Limb (tissue), 2 donors: ENCODE results near the gene PHLDB1.
A peak's percentile ranks its signal among the peaks of the same experiment; 100 is the strongest.
"Not testable (repeated sequence)": the region's sequence is repeated elsewhere in the genome, so short reads cannot be mapped to it uniquely, and the experiment has no call there.

Experiments
- DNase-seq, 2 donors: peaks; one replicate each; pipeline ENCODE4 v3.0.0-alpha.2; 2016; ENCODE audit errors: extremely low spot score in 2 of 2

PHLDB1 gene

GRCh38 chr11:118605116-118605867 lies 2.1 kb upstream of the PHLDB1 start:
- peak; percentile 80 to 95 for DNase-seq

DNA sequence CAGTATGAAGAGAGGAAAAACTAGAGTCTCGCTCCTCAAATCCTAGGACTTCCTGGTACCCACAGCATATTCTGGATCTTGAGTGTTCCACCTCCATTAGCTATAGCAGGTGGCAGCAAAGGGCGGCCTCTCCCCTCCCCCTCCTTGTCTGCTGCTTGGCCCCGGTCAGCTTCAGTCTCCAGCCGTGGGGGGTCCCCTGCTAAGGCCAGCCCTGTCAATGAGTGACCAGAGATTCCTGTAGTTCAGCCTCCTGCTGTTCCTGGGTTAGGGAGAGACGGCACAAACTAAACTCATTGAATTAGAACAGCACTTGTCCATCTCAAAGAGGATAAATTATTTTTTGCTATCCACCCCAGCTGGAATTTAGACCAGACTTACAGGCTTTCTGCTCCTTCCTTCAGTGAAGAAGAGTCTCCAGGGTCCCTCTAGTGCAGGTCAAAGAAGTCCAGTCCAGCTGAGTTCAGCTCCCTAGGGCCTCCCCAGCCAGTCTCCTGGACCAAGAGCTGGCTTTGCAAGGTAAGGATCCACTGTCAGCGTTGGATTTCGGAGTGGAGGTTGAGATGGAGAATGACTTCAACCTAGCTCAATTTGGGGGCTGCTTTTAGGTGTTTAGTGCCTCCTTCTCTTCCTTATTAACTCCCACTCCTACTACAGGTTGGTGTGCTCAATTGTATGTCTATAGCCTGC lies 1.1 kb upstream of the PHLDB1 start:
- DNase-seq, result no peak

GRCh38 chr11:118606844-118607228 lies 579 bp upstream of the PHLDB1 start:
- no peak for DNase-seq

DNA sequence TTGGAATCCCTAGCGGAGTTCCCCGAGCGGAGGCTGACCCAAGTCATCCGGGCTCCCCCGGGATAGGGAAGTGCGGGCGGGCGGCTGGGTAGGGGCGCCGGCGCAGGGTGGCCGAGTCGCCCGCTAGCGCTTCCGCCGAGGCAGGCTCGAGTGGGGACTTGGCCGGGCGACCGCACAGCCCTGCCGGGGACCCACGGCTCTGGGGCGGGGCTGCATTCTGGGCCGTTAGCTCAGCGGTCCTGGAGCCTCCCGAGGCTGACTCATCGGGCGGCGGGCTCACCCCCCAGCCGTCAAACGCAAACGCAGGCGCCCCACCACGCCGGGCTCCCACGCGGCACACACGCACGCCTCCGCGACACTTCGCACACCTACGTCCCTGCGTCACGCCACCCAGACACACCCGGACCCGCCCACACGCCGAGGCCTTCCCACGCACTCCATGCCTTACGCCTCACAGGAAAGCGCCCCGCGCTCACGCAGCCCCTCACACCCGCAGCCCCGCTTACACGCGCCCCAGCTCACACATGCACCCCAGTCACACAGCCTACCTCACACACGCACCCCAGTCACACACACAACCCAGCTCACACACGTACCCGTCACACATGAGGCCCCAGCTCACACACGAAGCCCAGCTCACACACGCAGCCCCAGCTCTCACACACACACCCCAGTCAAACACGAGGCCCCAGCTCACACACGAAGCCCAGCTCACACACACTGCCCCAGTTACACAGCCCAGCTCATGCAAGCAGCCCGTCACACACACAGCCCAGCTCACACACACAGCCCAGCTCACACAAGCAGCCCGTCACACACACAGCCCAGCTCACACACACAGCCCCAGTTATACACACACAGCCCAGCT lies 1.2 kb downstream of the PHLDB1 start:
- DNase-seq, result peak; percentile 10 to 75

GRCh38 chr11:118609380-118610224 lies 2.2 kb downstream of the PHLDB1 start:
- DNase-seq, result peak in 1 of 2 donors; percentile 76

DNA sequence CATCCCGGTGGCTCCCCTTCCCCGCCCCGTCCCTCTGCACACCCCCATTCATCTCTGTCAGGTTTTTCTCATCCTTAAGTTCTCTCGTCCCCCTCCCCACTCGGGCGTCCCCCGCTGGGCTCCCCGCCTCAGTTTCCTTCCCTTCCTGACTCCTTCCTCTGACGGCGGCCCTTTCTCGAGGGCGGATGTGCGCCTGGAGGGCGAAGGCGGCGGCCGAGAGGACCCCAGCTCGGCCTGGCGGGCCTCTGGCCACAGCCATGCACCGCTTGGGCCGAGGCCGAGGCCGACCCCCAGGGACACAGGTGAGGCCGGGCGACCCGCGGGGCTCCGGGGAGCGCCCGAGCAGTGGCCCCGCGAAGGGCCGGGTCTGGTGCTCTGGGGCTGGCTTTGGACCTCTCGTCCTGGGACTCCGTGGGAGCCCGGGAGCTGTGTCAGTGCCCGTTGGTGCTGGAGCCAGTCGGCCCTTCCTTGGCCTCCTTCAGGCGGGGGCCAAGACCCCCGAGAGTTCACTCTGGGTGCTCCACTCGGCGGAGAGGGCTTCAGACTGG lies 2.9 kb downstream of the PHLDB1 start:
- DNase-seq, result no peak

GRCh38 chr11:118610773-118611432 lies 3.5 kb downstream of the PHLDB1 start:
- peak; percentile 51 to 88 for DNase-seq

GRCh38 chr11:118611433-118611795 lies 4.0 kb downstream of the PHLDB1 start:
- not testable (repeated sequence) for DNase-seq

DNA sequence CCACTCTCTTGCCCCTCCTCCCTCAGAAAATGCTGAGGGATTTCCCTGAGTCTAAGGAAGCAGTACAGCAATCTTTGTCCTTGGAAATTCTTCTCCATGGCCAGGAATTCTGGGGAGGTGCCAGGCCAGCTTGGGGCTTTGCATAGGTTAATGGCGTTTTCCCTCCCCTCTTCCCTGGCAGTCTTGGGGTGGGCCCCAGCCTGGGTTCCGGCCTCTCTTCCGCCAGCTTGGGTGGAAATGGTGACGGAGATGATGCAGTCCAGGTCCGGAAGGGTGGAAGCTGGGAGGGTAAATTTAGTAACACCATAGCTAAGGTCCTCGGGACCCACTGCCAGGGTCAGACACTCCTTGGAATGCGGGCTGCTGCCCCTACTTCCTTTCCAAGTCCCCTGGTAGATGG lies 5.0 kb downstream of the PHLDB1 start:
- peak; percentile 19 to 54 for DNase-seq

DNA sequence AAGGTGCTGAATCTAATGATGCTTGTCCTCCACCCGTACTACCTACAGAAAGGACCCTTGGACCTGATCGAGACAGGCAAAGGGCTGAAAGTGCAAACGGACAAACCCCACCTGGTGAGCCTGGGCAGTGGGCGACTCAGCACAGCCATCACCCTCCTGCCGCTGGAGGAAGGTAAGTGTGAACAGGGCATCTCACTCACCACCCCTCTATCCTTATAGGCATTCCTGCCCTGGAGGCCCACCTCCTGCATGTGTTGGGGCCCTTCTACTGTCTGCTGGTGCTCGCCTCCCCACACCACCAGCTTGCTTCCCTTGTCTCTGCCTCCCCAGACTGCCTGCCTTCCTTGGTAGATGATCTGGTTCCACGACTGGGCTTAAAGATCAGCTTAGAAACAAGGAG lies 7.1 kb downstream of the PHLDB1 start:
- DNase-seq, result no peak

DNA sequence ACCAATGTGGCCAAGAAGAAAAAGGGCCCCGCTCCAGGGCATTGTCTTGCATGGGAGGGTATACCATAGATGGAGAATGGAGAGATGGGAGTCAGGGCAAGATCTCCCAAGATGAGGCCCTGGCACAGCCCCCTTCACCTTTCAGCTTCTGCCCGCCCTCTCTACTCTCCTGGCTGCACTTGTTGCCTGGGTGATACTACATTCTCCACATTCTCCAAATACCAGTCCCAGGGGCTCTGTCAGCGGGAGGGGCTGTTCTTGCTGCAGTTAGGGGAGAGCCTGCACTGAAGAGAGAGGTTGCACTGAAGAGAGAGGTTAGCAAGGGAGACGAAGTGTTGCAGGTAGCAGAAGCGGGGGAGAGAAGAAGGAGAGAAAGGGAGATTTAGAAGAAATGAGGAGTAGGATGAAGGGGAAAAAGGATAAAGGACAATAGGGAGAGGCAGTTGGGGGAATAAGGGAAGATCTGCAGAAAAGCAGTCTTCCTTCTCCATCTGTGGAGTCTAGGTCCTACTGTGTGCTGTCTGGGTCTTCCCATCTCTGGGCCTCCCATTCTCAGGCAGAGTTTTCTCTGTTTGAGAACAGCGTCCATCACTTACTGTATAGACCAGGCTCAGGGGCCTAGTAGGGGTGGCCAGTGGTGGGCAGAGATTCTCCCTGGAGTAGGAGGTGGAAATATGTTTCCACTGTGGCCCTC lies 8.0 kb downstream of the PHLDB1 start:
- no peak for DNase-seq

GRCh38 chr11:118615976-118616371 lies 8.6 kb downstream of the PHLDB1 start:
- no peak for DNase-seq

GRCh38 chr11:118618115-118618990 lies 10.9 kb downstream of the PHLDB1 start:
- peak in 1 of 2 donors; percentile 64 for DNase-seq

GRCh38 chr11:118618991-118619375 lies 11.6 kb downstream of the PHLDB1 start:
- peak in 1 of 2 donors; percentile 48 for DNase-seq

- peak in 1 of 2 donors; percentile 19 for DNase-seq
These were observed 12.2 kb downstream of the PHLDB1 start for GRCh38 chr11:118619444-118620197.

DNA sequence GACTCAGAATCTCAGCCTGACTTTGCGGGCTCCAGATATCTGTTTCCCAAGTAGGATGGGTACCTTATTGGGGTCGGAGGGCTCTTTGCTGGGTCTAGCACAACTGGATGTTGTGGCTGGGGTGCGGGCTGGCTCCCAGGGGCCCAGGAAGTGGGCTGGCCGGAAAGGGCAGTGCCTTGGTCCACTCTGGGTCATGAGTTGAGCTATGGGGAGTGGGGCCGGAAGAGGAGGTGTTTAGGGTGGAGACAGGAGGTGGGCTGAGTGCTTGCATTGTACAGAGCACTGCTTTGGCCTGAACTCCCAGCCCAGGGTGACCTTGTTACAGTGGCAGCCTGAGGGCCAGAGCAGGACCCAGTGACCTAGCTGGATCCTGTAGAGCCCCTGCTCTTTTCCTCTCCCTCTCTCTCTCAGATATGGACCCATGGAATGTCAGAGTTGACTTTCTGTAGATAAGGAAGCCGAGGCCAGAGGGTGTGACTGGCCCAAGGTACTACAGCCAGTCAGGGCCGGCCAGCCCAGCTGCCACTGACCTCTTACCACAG lies 13.2 kb downstream of the PHLDB1 start:
- peak in 1 of 2 donors; percentile 34 for DNase-seq

- peak; percentile 90 to 93 for DNase-seq
These were observed 13.8 kb downstream of the PHLDB1 start for GRCh38 chr11:118621071-118621783.
